Stimulated activated CD4-positive, alpha-beta T cell treated with anti-CD3 and anti-CD28 coated beads, Interleukin-15, amount 100 ng/mL, for 24 hours (primary cell): ENCODE measurements around the gene RBM18.

ENCODE experiments used
- DNase-seq: peaks from one replicate; pipeline ENCODE4 v3.0.0-alpha.2; 2020

Gene RBM18

GRCh38 chr9:122256206-122256605 is 8.4 kb downstream of the RBM18 start:
- no peak for DNase-seq

- DNase-seq = no peak
Observed at GRCh38 chr9:122254761-122255160, 9.9 kb downstream of the RBM18 start.

- no peak for DNase-seq
Observed at GRCh38 chr9:122252796-122253195, 11.8 kb downstream of the RBM18 start.

- no peak for DNase-seq
Observed at GRCh38 chr9:122251351-122251750, 13.3 kb downstream of the RBM18 start.

- DNase-seq = no peak
Observed at GRCh38 chr9:122248448-122248865, 16.2 kb downstream of the RBM18 start.

GRCh38 chr9:122246666-122247065 is 18.0 kb downstream of the RBM18 start:
- no peak for DNase-seq

- DNase-seq = no peak
Observed at GRCh38 chr9:122244349-122244748, 20.3 kb downstream of the RBM18 start.

- DNase-seq = no peak
Observed at GRCh38 chr9:122239722-122240121, 24.9 kb downstream of the RBM18 start.

- no peak for DNase-seq
Observed at GRCh38 chr9:122236681-122237080, 28.0 kb downstream of the RBM18 start.

GRCh38 chr9:122234022-122234748 is 30.5 kb downstream of the RBM18 start:
- DNase-seq = no peak

- DNase-seq = no peak
Observed at GRCh38 chr9:122232796-122233306, 31.8 kb downstream of the RBM18 start.

- no peak for DNase-seq
Observed at GRCh38 chr9:122229485-122229837, 35.2 kb downstream of the RBM18 start.

GRCh38 chr9:122228568-122229484 is 35.8 kb downstream of the RBM18 start, which contains the start of gene LHX6:
Gene LHX6 (minus strand): TSS chr9:122228957. CDS start chr9:122228740, 217 bp downstream.
- no peak for DNase-seq

GRCh38 chr9:122228191-122228567 is 36.5 kb downstream of the RBM18 start:
- no peak for DNase-seq

GRCh38 chr9:122227575-122227900 is 37.1 kb downstream of the RBM18 start:
- DNase-seq = no peak

- no peak for DNase-seq
Observed at GRCh38 chr9:122226758-122227574, 37.7 kb downstream of the RBM18 start.

- no peak for DNase-seq
Observed at GRCh38 chr9:122226142-122226757, 38.4 kb downstream of the RBM18 start.

- DNase-seq = no peak
Observed at GRCh38 chr9:122225312-122226141, 39.1 kb downstream of the RBM18 start.

- DNase-seq = no peak
Observed at GRCh38 chr9:122223435-122223834, 41.2 kb downstream of the RBM18 start.

GRCh38 chr9:122222791-122223190 is 41.8 kb downstream of the RBM18 start:
- no peak for DNase-seq

GRCh38 chr9:122221183-122221811 is 43.3 kb downstream of the RBM18 start:
- DNase-seq = no peak
